Measurements from ENCODE around the gene PLCB1.

- TF ChIP-seq GATA2 (IDR thresholded peaks at IDR 0.05; ENCODE audit: low read depth, low read length) = no peak
- no peak for TF ChIP-seq GATA3 (IDR thresholded peaks at IDR 0.05; ENCODE audit: low read depth, low read length)
These were observed 728.0 kb downstream of the PLCB1 start for GRCh38 chr20:8860011-8860495.
